Uterus (tissue), 4 donors: ENCODE data around the gene LMBR1. TPM values are rescaled to one million over a fixed set of nuclear protein-coding genes. Genes with fewer than 3 reads are reported as not detected.

Source experiments
- DNase-seq, 2 donors: peaks; one replicate each; pipeline ENCODE4 v3.0.0-alpha.2; 2019 to 2020
- H3K27ac ChIP-seq, 2 donors: fragments of 200-600 bp; sonication (generic); 1 replicate in 1 of 2; 2 replicates in 1 of 2; pipeline ENCODE4 v1.5.1; 2016 to 2018
- H3K27me3 ChIP-seq, 2 donors: fragments of 200-600 bp; sonication (generic); one replicate each; pipeline ENCODE4 v1.5.1; 2018 to 2019; ENCODE audit warnings: control low read depth in 1 of 2
- H3K36me3 ChIP-seq, 2 donors: fragments of 200-600 bp; sonication (generic); one replicate each; pipeline ENCODE4 v1.5.1; 2019; ENCODE audit warnings: control low read depth in 1 of 2
- H3K4me1 ChIP-seq, 2 donors: fragments of 200-600 bp; sonication (generic); one replicate each; pipeline ENCODE4 v1.5.1; 2018 to 2019; ENCODE audit warnings: control low read depth in 1 of 2
- H3K4me3 ChIP-seq, 2 donors: fragments of 200-600 bp; sonication (generic); 1 replicate in 1 of 2; 2 replicates in 1 of 2; pipeline ENCODE4 v1.5.1; 2018 to 2019; ENCODE audit warnings: mild to moderate bottlenecking in 1 of 2
- H3K9me3 ChIP-seq, 2 donors: fragments of 200-600 bp; sonication (generic); one replicate each; pipeline ENCODE4 v1.5.1; 2019; ENCODE audit warnings: control low read depth in 1 of 2
- CTCF ChIP-seq, 4 experiments: fragments of 200-600 bp in 2 of 4; fragments of 450-650 bp in 2 of 4; sonication (generic) in 2 of 4; IDR thresholded peaks; one replicate each; pipeline ENCODE4 v1.5.1; 2016 to 2019; ENCODE audit warnings: antibody characterized with exemption in 4 of 4, mild to moderate bottlenecking in 2 of 4, moderate library complexity in 1 of 4
- POLR2A ChIP-seq, 2 donors: fragments of 450-650 bp; IDR thresholded peaks; one replicate each; pipeline ENCODE4 v1.6.1; 2016; ENCODE audit warnings: antibody characterized with exemption in 2 of 2, mild to moderate bottlenecking in 1 of 2, moderate library complexity in 1 of 2
- intact Hi-C: fragments of 100-400 bp; cut with DNase I; formaldehyde crosslinking; loops from one replicate; pipeline ENCODE4 v1.15.1; 2023; ENCODE audit warnings: low total_unique reads
- total RNA-seq, 4 donors: library from RNA; depleted of rRNA in 3 of 4; stranded (reverse); fragments of >200 nt in 3 of 4; gene quantifications; one replicate each; pipeline versions ENCODE4 v1.1.0 to v1.2.4, GENCODE V29; 2014 to 2023
- donor health status: DM: yes; HTN: yes; CAD: no.

LMBR1 gene
- total RNA-seq, 4 donors from 2014 or later = 54.4 to 1,378 (median 140) TPM

GRCh38 chr7:156778668-156779067, 114.3 kb downstream of the LMBR1 start:
- Histone ChIP-seq H3K4me1 (no peaks in the 10 kb centered on the region), H3K36me3 (no peaks in the 10 kb centered on the region), H3K4me3 (no peak overlapping the region), H3K9me3 (no peaks in the 10 kb centered on the region), H3K27ac (no peak overlapping the region), H3K27me3 (no peaks in the 10 kb centered on the region)
- no peak for DNase-seq
- intact Hi-C loops = no loop called here
- TF ChIP-seq POLR2A (IDR thresholded peaks at IDR 0.05) (no peak), CTCF (IDR thresholded peaks at IDR 0.05) (no peak)

- intact Hi-C loops = no loop called here
- Histone ChIP-seq H3K4me1 (no peaks in the 10 kb centered on the region), H3K27me3 (no peaks in the 10 kb centered on the region), H3K4me3 (no peak overlapping the region), H3K36me3 (no peaks in the 10 kb centered on the region), H3K9me3 (no peaks in the 10 kb centered on the region), H3K27ac (no peak overlapping the region)
- no peak for TF ChIP-seq POLR2A (IDR thresholded peaks at IDR 0.05)
- no peak for TF ChIP-seq CTCF (IDR thresholded peaks at IDR 0.05)
- DNase-seq = no peak
Observed at GRCh38 chr7:156778201-156778600, 114.8 kb downstream of the LMBR1 start.

GRCh38 chr7:156777364-156778069, 115.5 kb downstream of the LMBR1 start:
- H3K36me3 ChIP-seq = no peaks in the 10 kb centered on the region
- H3K9me3 ChIP-seq = no peaks in the 10 kb centered on the region
- intact Hi-C loops = no loop called here
- H3K27me3 ChIP-seq = no peaks in the 10 kb centered on the region
- TF ChIP-seq POLR2A (IDR thresholded peaks at IDR 0.05) (no peak), CTCF (IDR thresholded peaks at IDR 0.05) (no peak)
- DNase-seq = no peak
- H3K27ac ChIP-seq = no peak overlapping the region
- H3K4me1 ChIP-seq = no peaks in the 10 kb centered on the region
- no peak overlapping the region for H3K4me3 ChIP-seq

GRCh38 chr7:156776527-156776926, 116.5 kb downstream of the LMBR1 start:
- no peak for DNase-seq
- TF ChIP-seq CTCF (IDR thresholded peaks at IDR 0.05) = no peak
- TF ChIP-seq POLR2A (IDR thresholded peaks at IDR 0.05) = no peak
- Histone ChIP-seq H3K27ac (no peak overlapping the region), H3K36me3 (no peaks in the 10 kb centered on the region), H3K4me3 (no peak overlapping the region), H3K9me3 (no peaks in the 10 kb centered on the region), H3K4me1 (no peaks in the 10 kb centered on the region), H3K27me3 (no peaks in the 10 kb centered on the region)
- intact Hi-C loops = no loop called here

GRCh38 chr7:156773966-156774365, 119.0 kb downstream of the LMBR1 start:
- Histone ChIP-seq H3K36me3 (no peaks in the 10 kb centered on the region), H3K4me3 (no peak overlapping the region), H3K27me3 (no peaks in the 10 kb centered on the region), H3K9me3 (no peaks in the 10 kb centered on the region), H3K4me1 (no peaks in the 10 kb centered on the region), H3K27ac (no peak overlapping the region)
- intact Hi-C loops = no loop called here
- no peak for DNase-seq
- no peak for TF ChIP-seq CTCF (IDR thresholded peaks at IDR 0.05)
- no peak for TF ChIP-seq POLR2A (IDR thresholded peaks at IDR 0.05)
